COR-L47 (cell line): Measurements from ENCODE around the gene NKPD1.

Experiments used
- DNase-seq: peaks from one replicate; lab custom pipeline; 2025; lab: John Stamatoyannopoulos, UW

NKPD1 gene

GRCh38 chr19:45140533-45140932 is 20.2 kb downstream of the NKPD1 start:
- DNase-seq: no peak

- DNase-seq: no peak
These were observed 20.7 kb downstream of the NKPD1 start for GRCh38 chr19:45140144-45140503.

- no peak for DNase-seq
These were observed 21.3 kb downstream of the NKPD1 start for GRCh38 chr19:45139286-45140143.

GRCh38 chr19:45138303-45138751 is 22.5 kb downstream of the NKPD1 start:
- DNase-seq: no peak

GRCh38 chr19:45137179-45137761 is 23.5 kb downstream of the NKPD1 start:
- peak; percentile 74 for DNase-seq

- DNase-seq: no peak
These were observed 24.1 kb downstream of the NKPD1 start for GRCh38 chr19:45136507-45137178.

- no peak for DNase-seq
These were observed 25.5 kb downstream of the NKPD1 start for GRCh38 chr19:45135176-45135885.

- DNase-seq: no peak
These were observed 27.1 kb downstream of the NKPD1 start for GRCh38 chr19:45133661-45134060.

- peak; percentile 97 for DNase-seq
These were observed 29.7 kb downstream of the NKPD1 start for GRCh38 chr19:45130888-45131615.

- no peak for DNase-seq
These were observed 30.5 kb downstream of the NKPD1 start for GRCh38 chr19:45130236-45130635.

GRCh38 chr19:45128806-45129205 is 32.0 kb downstream of the NKPD1 start:
- no peak for DNase-seq

GRCh38 chr19:45128146-45128545 is 32.6 kb downstream of the NKPD1 start:
- DNase-seq: no peak

GRCh38 chr19:45126654-45127053 is 34.1 kb downstream of the NKPD1 start:
- DNase-seq: no peak

GRCh38 chr19:45125975-45126493 is 34.7 kb downstream of the NKPD1 start:
- DNase-seq: peak; percentile 48

- no peak for DNase-seq
These were observed 35.4 kb downstream of the NKPD1 start for GRCh38 chr19:45125360-45125759.

- no peak for DNase-seq
These were observed 36.8 kb downstream of the NKPD1 start for GRCh38 chr19:45124021-45124420.

- DNase-seq: no peak
These were observed 37.3 kb downstream of the NKPD1 start for GRCh38 chr19:45123440-45123850.

- DNase-seq: no peak
These were observed 38.0 kb downstream of the NKPD1 start for GRCh38 chr19:45122832-45123231.

- no peak for DNase-seq
These were observed 38.9 kb downstream of the NKPD1 start for GRCh38 chr19:45121827-45122345.

- peak; percentile 59 for DNase-seq
These were observed 41.2 kb downstream of the NKPD1 start for GRCh38 chr19:45119582-45119981.
